ENCODE measurements around the gene VPS37B.
"Not testable (repeated sequence)": the region's sequence is repeated elsewhere in the genome, so short reads cannot be mapped to it uniquely, and the experiment has no call there.

The VPS37B gene, protein sequence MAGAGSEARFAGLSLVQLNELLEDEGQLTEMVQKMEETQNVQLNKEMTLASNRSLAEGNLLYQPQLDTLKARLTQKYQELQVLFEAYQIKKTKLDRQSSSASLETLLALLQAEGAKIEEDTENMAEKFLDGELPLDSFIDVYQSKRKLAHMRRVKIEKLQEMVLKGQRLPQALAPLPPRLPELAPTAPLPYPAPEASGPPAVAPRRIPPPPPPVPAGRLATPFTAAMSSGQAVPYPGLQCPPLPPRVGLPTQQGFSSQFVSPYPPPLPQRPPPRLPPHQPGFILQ

DNA sequence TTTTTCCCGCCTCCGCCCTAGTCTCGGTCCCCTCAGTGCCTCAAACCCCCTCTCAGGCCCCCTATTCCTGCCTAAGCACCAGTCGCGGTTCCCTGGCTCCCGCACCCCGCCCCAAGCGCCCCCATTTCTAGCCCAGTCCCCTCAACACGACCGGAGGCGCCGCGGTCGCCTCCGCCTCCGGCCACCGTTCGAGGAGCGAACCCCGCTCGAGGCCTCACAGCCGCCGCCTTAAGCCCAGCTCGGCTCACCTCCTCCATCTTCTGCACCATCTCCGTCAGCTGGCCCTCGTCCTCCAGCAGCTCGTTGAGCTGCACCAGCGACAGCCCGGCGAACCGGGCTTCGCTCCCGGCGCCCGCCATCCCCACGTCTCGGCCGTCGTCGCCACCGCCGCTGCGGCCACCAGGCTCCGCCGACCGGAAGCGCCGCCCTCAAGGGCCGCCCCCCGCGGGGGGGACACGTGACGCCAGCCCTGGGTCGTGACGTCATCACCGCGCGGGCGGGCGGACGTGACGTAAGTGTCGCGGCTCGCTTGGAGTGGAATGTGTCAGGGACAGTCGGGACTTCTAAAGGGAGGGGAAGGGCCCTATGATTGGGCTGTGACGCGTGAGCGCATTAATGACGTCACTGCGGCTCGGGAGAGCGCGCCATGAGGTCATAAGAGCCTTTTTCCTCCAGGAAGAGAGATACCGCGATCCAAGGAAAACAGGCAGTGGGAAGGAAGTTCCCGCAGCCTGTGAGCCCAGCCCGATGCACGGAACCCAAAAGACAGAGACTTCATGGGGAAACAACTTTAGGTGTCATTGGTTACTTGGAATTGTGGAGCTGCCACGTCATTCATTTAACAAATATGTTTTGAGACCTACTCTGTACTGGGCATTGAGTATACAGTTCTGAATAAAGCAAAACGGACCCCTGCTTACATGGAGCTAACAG, at the start of gene VPS37B:
Gene VPS37B (minus strand): TSS at position 421 of the 933 bp plus-strand sequence. CDS start 62 bp downstream, at position 359.
- Histone ChIP-seq H3K4me3 (ENCODE audit: low read length in 2 of 2) (peak within 1 kb of the TSS; percentile 74 to 90), H3K27me3 (ENCODE audit: control insufficient read depth in 1 of 2, insufficient read depth in 2 of 2, low read length in 2 of 2) (no peaks in the 10 kb centered on the region), H3K4me1 (ENCODE audit: control insufficient read depth, insufficient read depth, low read length) (peaks cover 28% of the 10 kb centered on the region), H3K9me3 (ENCODE audit: control insufficient read depth in 2 of 2, low read length in 2 of 2) (no peaks in the 10 kb centered on the region), H3K36me3 (ENCODE audit: control insufficient read depth in 2 of 2, insufficient read depth in 2 of 2, low read length in 2 of 2) (no peaks in the 10 kb centered on the region), H3K9ac (ENCODE audit: low read length in 2 of 2) (peak within 1 kb of the TSS; percentile 93 to 95), H3K27ac (ENCODE audit: low read length) (peak within 1 kb of the TSS; percentile 70)

DNA sequence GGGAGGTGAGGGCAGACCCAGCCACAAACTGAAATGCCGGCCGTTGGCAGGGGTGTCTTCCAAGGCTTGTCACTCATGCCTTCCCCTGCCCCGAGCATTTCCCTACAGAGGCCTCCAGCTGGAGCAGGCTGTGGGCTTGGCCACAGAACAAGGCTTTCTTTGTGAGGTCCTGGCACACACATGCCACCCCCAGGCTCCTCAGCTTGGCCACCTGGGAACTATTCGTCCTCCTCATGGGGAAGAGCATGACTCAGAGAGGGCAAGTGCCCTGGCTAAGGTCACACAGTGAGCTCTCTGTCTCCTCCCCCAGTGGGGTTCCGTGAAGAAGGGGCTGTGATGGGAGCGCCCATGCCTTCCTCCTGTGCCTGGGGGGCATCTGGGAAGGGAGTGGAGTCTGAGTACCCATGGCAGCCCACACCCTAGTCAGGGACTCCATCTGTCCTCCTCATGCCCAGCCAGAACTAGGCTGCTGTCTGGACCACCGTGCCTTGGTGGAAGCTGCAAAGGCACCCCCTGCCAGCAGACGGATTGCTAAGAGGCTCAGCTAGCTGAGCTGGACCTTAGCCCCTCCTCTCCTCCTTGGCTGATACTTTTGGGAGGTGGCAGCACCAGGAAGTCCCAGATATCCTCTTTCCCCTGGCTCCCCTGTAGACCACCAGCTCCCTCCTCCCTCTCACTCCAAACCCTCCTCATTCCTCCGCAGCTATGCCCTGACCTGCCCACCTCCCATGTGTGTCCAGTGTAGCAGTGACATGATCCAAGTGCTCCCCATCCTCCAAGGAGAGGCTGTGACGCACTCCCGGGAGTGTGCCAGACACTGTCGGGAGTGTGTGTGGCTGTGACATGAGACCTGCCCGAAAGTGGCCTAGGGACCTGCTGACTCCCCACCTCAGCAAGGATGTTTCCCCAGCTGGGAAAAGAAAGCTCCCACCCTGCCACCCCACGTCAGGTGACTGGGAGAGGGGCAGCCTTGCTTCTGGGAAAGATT, 49.0 kb upstream of the VPS37B start:
- H3K27ac ChIP-seq (ENCODE audit: low read length) = no peak overlapping the region
- no peaks in the 10 kb centered on the region for H3K27me3 ChIP-seq (ENCODE audit: control insufficient read depth in 1 of 2, insufficient read depth in 2 of 2, low read length in 2 of 2)
- H3K4me3 ChIP-seq (ENCODE audit: low read length in 2 of 2) = no peak overlapping the region
- no peak overlapping the region for H3K9ac ChIP-seq (ENCODE audit: low read length in 2 of 2)
- peaks cover 18% of the 10 kb centered on the region for H3K4me1 ChIP-seq (ENCODE audit: control insufficient read depth, insufficient read depth, low read length)
- H3K9me3 ChIP-seq (ENCODE audit: control insufficient read depth in 2 of 2, low read length in 2 of 2) = no peaks in the 10 kb centered on the region
- no peaks in the 10 kb centered on the region for H3K36me3 ChIP-seq (ENCODE audit: control insufficient read depth in 2 of 2, insufficient read depth in 2 of 2, low read length in 2 of 2)

DNA sequence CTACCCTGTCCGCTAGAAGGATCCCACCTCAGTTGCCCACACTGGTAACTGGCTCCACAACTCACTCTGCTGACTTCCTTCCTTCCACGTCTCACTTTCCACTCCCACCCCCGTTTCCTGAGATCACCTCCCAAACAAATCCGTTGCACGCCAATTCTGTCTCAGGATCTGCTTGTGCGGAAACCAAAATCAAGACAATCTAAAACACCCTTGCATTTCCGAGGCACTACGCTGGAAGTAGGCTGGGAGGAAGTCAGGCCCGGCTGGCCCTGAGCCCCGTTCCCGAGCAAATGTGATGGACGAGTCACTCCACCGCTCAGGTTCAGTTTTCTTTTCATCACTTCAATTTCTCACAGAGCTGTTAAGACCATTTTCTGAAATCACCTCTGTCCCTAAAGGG, 47.3 kb upstream of the VPS37B start:
- no peak overlapping the region for H3K9ac ChIP-seq (ENCODE audit: low read length in 2 of 2)
- no peak overlapping the region for H3K27ac ChIP-seq (ENCODE audit: low read length)
- H3K4me1 ChIP-seq (ENCODE audit: control insufficient read depth, insufficient read depth, low read length) = peaks cover 18% of the 10 kb centered on the region
- no peaks in the 10 kb centered on the region for H3K27me3 ChIP-seq (ENCODE audit: control insufficient read depth in 1 of 2, insufficient read depth in 2 of 2, low read length in 2 of 2)
- no peaks in the 10 kb centered on the region for H3K9me3 ChIP-seq (ENCODE audit: control insufficient read depth in 2 of 2, low read length in 2 of 2)
- H3K36me3 ChIP-seq (ENCODE audit: control insufficient read depth in 2 of 2, insufficient read depth in 2 of 2, low read length in 2 of 2) = no peaks in the 10 kb centered on the region
- H3K4me3 ChIP-seq (ENCODE audit: low read length in 2 of 2) = no peak overlapping the region

DNA sequence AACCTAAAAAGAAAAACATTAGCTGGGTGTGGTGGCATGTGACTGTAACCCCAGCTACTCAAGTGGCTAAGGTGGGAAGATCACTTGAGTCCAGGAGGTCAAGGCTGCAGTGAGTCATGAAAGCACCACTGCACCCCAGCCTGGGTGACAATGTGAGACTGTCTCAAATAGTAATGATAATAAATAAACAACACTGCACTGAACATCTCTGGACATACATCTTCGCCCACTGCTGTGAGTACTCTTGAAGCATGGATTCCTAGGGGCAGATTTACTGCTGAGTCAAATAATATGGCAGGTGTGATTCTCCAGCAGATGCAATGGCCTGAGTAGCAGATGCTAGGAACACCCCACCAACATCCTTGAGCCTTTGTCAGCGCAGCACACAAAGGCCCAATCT, 46.7 kb upstream of the VPS37B start:
- no peaks in the 10 kb centered on the region for H3K9me3 ChIP-seq (ENCODE audit: control insufficient read depth in 2 of 2, low read length in 2 of 2)
- H3K27me3 ChIP-seq (ENCODE audit: control insufficient read depth in 1 of 2, insufficient read depth in 2 of 2, low read length in 2 of 2) = no peaks in the 10 kb centered on the region
- no peak overlapping the region for H3K27ac ChIP-seq (ENCODE audit: low read length)
- H3K9ac ChIP-seq (ENCODE audit: low read length in 2 of 2) = no peak overlapping the region
- no peak overlapping the region for H3K4me3 ChIP-seq (ENCODE audit: low read length in 2 of 2)
- H3K36me3 ChIP-seq (ENCODE audit: control insufficient read depth in 2 of 2, insufficient read depth in 2 of 2, low read length in 2 of 2) = peaks cover 0 to 3% of the 10 kb centered on the region in 2 donors
- H3K4me1 ChIP-seq (ENCODE audit: control insufficient read depth, insufficient read depth, low read length) = peaks cover 18% of the 10 kb centered on the region

DNA sequence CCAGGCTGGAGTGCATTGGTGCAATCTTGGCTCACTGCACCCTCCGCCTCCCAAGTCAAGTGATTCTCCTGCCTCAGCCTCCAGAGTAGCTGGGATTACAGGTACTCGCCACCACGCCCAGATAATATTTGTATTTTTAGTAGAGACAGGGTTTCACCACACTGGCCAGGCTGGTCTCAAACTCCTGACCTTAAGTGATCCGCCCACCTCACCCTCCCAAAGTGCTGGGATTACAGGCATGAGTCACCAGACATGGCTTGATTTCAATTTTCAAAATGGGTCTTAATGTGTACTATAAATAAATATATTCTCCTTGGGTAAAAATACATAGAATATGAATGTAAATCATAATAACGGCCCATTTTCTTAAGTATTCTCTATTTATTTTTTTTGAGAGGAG, 45.4 kb upstream of the VPS37B start:
- H3K4me3 ChIP-seq (ENCODE audit: low read length in 2 of 2); H3K27ac ChIP-seq (ENCODE audit: low read length); H3K27me3 ChIP-seq (ENCODE audit: control insufficient read depth in 1 of 2, insufficient read depth in 2 of 2, low read length in 2 of 2); H3K4me1 ChIP-seq (ENCODE audit: control insufficient read depth, insufficient read depth, low read length); H3K9me3 ChIP-seq (ENCODE audit: control insufficient read depth in 2 of 2, low read length in 2 of 2); H3K36me3 ChIP-seq (ENCODE audit: control insufficient read depth in 2 of 2, insufficient read depth in 2 of 2, low read length in 2 of 2); H3K9ac ChIP-seq (ENCODE audit: low read length in 2 of 2): not testable (repeated sequence)

GRCh38 chr12:122939125-122939524, 43.2 kb upstream of the VPS37B start:
- H3K27ac ChIP-seq (ENCODE audit: low read length) = no peak overlapping the region
- H3K9me3 ChIP-seq (ENCODE audit: control insufficient read depth in 2 of 2, low read length in 2 of 2) = no peaks in the 10 kb centered on the region
- H3K4me1 ChIP-seq (ENCODE audit: control insufficient read depth, insufficient read depth, low read length) = peaks cover 3% of the 10 kb centered on the region
- no peaks in the 10 kb centered on the region for H3K27me3 ChIP-seq (ENCODE audit: control insufficient read depth in 1 of 2, insufficient read depth in 2 of 2, low read length in 2 of 2)
- peaks cover 0 to 3% of the 10 kb centered on the region in 2 donors for H3K36me3 ChIP-seq (ENCODE audit: control insufficient read depth in 2 of 2, insufficient read depth in 2 of 2, low read length in 2 of 2)
- no peak overlapping the region for H3K4me3 ChIP-seq (ENCODE audit: low read length in 2 of 2)
- no peak overlapping the region for H3K9ac ChIP-seq (ENCODE audit: low read length in 2 of 2)

DNA sequence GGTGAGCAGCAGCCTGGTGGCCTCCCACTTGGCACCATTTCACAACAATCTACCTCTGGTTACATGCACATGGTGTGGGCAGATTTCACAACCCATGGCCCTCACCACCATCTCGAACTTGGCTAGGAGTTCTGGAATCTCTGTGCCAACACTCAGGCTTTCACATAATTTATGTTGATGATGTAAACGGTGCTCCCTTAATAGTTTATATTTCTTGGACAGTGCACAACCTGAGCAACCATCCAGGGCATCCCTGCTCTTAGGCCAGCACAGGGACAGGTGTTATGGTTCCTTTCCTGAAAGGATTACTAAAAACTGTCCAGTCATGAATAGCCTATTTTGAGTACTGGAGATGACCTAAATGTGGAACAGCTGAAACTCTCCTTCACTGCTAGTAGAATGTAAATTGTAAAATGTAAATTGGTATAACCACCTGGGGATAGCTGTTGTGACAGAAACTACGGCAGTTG, 41.7 kb upstream of the VPS37B start:
- Histone ChIP-seq H3K4me1 (ENCODE audit: control insufficient read depth, insufficient read depth, low read length) (no peaks in the 10 kb centered on the region), H3K9me3 (ENCODE audit: control insufficient read depth in 2 of 2, low read length in 2 of 2) (no peaks in the 10 kb centered on the region), H3K9ac (ENCODE audit: low read length in 2 of 2) (no peak overlapping the region), H3K27me3 (ENCODE audit: control insufficient read depth in 1 of 2, insufficient read depth in 2 of 2, low read length in 2 of 2) (no peaks in the 10 kb centered on the region), H3K36me3 (ENCODE audit: control insufficient read depth in 2 of 2, insufficient read depth in 2 of 2, low read length in 2 of 2) (peaks cover 0 to 3% of the 10 kb centered on the region in 2 donors), H3K27ac (ENCODE audit: low read length) (no peak overlapping the region), H3K4me3 (ENCODE audit: low read length in 2 of 2) (no peak overlapping the region)

- no peak overlapping the region for H3K9ac ChIP-seq (ENCODE audit: low read length in 2 of 2)
Measured at GRCh38 chr12:122935318-122935717, 39.4 kb upstream of the VPS37B start.

DNA sequence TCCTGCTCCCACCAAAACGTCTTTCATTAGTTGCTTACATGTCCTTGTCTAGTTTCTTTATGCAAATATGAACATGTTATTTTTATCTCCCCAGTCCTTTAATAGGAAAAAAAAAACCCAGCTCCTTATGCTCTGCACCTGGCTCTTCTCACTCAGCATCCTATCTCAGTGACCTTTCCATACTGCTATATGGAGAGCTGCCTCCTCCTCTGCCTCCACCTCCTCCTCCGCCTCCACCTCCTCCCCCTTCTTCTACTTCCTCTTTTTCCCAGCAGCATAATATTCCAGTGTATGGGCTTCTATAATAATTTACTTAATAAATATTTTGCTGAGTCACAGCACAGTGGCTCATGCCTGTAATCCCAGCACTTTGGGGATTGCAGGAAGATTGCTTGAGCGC, 38.8 kb upstream of the VPS37B start:
- Histone ChIP-seq H3K36me3 (ENCODE audit: control insufficient read depth in 2 of 2, insufficient read depth in 2 of 2, low read length in 2 of 2) (peaks cover 0 to 5% of the 10 kb centered on the region in 2 donors), H3K27ac (ENCODE audit: low read length) (no peak overlapping the region), H3K27me3 (ENCODE audit: control insufficient read depth in 1 of 2, insufficient read depth in 2 of 2, low read length in 2 of 2) (no peaks in the 10 kb centered on the region), H3K9me3 (ENCODE audit: control insufficient read depth in 2 of 2, low read length in 2 of 2) (no peaks in the 10 kb centered on the region), H3K4me1 (ENCODE audit: control insufficient read depth, insufficient read depth, low read length) (no peaks in the 10 kb centered on the region), H3K9ac (ENCODE audit: low read length in 2 of 2) (no peak overlapping the region), H3K4me3 (ENCODE audit: low read length in 2 of 2) (no peak overlapping the region)

More at GRCh38 chr12:122935318-122935717, 39.4 kb upstream of the VPS37B start:
- H3K36me3 ChIP-seq (ENCODE audit: control insufficient read depth in 2 of 2, insufficient read depth in 2 of 2, low read length in 2 of 2) = peaks cover 0 to 5% of the 10 kb centered on the region in 2 donors
- no peak overlapping the region for H3K27ac ChIP-seq (ENCODE audit: low read length)
- H3K4me1 ChIP-seq (ENCODE audit: control insufficient read depth, insufficient read depth, low read length) = no peaks in the 10 kb centered on the region
- H3K4me3 ChIP-seq (ENCODE audit: low read length in 2 of 2) = no peak overlapping the region
- H3K27me3 ChIP-seq (ENCODE audit: control insufficient read depth in 1 of 2, insufficient read depth in 2 of 2, low read length in 2 of 2) = no peaks in the 10 kb centered on the region
- no peaks in the 10 kb centered on the region for H3K9me3 ChIP-seq (ENCODE audit: control insufficient read depth in 2 of 2, low read length in 2 of 2)

DNA sequence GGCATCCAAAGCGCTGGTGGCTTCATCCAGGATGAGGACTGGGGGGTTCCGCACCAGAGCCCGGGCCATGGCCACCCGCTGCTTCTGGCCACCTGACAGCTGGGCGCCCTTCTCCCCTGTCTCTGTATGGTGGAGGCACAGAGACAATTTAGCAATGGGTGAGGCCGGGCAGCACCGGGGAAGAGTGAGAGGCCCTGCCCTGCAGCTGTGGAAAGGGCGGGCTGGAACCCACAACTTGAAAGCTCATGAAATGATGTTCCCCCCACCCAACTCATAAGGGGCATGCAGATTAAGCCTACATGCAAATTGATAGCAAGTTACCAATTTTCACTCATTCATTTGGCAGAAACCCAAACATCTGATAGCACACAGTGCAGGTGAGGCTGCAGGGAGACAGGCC, 36.3 kb upstream of the VPS37B start:
- H3K4me1 ChIP-seq (ENCODE audit: control insufficient read depth, insufficient read depth, low read length) = no peaks in the 10 kb centered on the region
- peaks cover 0 to 2% of the 10 kb centered on the region in 2 donors for H3K36me3 ChIP-seq (ENCODE audit: control insufficient read depth in 2 of 2, insufficient read depth in 2 of 2, low read length in 2 of 2)
- H3K4me3 ChIP-seq (ENCODE audit: low read length in 2 of 2) = no peak overlapping the region
- H3K9me3 ChIP-seq (ENCODE audit: control insufficient read depth in 2 of 2, low read length in 2 of 2) = no peaks in the 10 kb centered on the region
- no peaks in the 10 kb centered on the region for H3K27me3 ChIP-seq (ENCODE audit: control insufficient read depth in 1 of 2, insufficient read depth in 2 of 2, low read length in 2 of 2)
- H3K9ac ChIP-seq (ENCODE audit: low read length in 2 of 2) = no peak overlapping the region
- no peak overlapping the region for H3K27ac ChIP-seq (ENCODE audit: low read length)

Measured in stomach smooth muscle (tissue), 2 donors.